Astrocyte of the cerebellum (primary cell): Measurements from ENCODE around the gene MEN1.

ENCODE experiments used
- DNase-seq: peaks from one replicate; pipeline ENCODE4 v3.0.0-alpha.2; 2011; ENCODE audit warnings: low read depth
- H3K4me3 ChIP-seq: 2 replicates; pipeline ENCODE4 v1.5.1; 2011; ENCODE audit warnings: mild to moderate bottlenecking, low read depth, low read length, moderate library complexity
- CTCF ChIP-seq: IDR thresholded peaks from 2 replicates; pipeline ENCODE4 v1.5.1; 2012; ENCODE audit warnings: low read length, low read depth, moderate library complexity, mild to moderate bottlenecking; ENCODE audit errors: missing control alignments
- in situ Hi-C: cut with HindIII; loops from 2 replicates; pipeline ENCODE4 v1.10.0; 2017; ENCODE audit warnings: low sequenced_read_pairs

MEN1 gene

GRCh38 chr11:64845129-64845775 is 34.9 kb upstream of the MEN1 start:
- TF ChIP-seq CTCF: no peak
- no peak overlapping the region for H3K4me3 ChIP-seq
- DNase-seq: no peak
- in situ Hi-C loops: loop anchor here (5.0 kb wide), 1 partner anchor 47 kb away; no protein-coding TSS in a partner anchor

GRCh38 chr11:64844330-64845128 is 34.2 kb upstream of the MEN1 start, which contains the start of gene CDC42BPG:
Gene CDC42BPG (minus strand): TSS chr11:64844653. CDS start chr11:64844569, 84 bp downstream.
- in situ Hi-C loops: loop anchor here (5.0 kb wide), 1 partner anchor 48 kb away; no protein-coding TSS in a partner anchor
- H3K4me3 ChIP-seq: peak within 1 kb of the TSS; percentile 28
- peak; percentile 30 for TF ChIP-seq CTCF
- no peak for DNase-seq

- no peak for TF ChIP-seq CTCF
- no peak for DNase-seq
- in situ Hi-C loops: no loop called here
- H3K4me3 ChIP-seq: no peak overlapping the region
Measured at GRCh38 chr11:64843686-64844329, 33.5 kb upstream of the MEN1 start.

- no peak for TF ChIP-seq CTCF
- in situ Hi-C loops: no loop called here
- no peak overlapping the region for H3K4me3 ChIP-seq
- no peak for DNase-seq
Measured at GRCh38 chr11:64842851-64843685, 32.7 kb upstream of the MEN1 start.

- no peak for TF ChIP-seq CTCF
- in situ Hi-C loops: no loop called here
- DNase-seq: no peak
- no peak overlapping the region for H3K4me3 ChIP-seq
Measured at GRCh38 chr11:64842366-64842759, 32.0 kb upstream of the MEN1 start.
